K562 (cell line): Measurements from ENCODE around the gene AK4. TPM values are rescaled to one million over a fixed set of nuclear protein-coding genes. Genes with fewer than 3 reads are reported as not detected.

Experiments
- BRCA1 ChIP-seq, 2 experiments: fragments of 450-650 bp in 1 of 2; sonication (generic) in 1 of 2; formaldehyde crosslinking in 1 of 2; IDR thresholded peaks; 2 replicates each; pipeline versions ENCODE4 v1.5.0 to v1.6.1; 2017 to 2020; ENCODE audit warnings: mild to moderate bottlenecking in 1 of 2, missing genetic modification reagents in 1 of 2
- ELF2 ChIP-seq: fragments of 250-450 bp; sonication (Bioruptor Pico); IDR thresholded peaks from 2 replicates; pipeline ENCODE4 v1.5.0; 2021; ENCODE audit warnings: mild to moderate bottlenecking
- ESRRB ChIP-seq: fragments of 250-450 bp; sonication (Bioruptor Pico); IDR thresholded peaks from 2 replicates; pipeline ENCODE4 v1.5.0; 2020; ENCODE audit warnings: mild to moderate bottlenecking, moderate library complexity, borderline replicate concordance
- FOXA3 ChIP-seq, 2 experiments: fragments of 450-650 bp in 1 of 2; sonication (generic) in 1 of 2; formaldehyde crosslinking; IDR thresholded peaks in 1 of 2; conservative IDR thresholded peaks in 1 of 2; 2 replicates each; pipeline versions ENCODE4 v1.4.0 to v1.8.0; 2020 to 2022; ENCODE audit warnings: mild to moderate bottlenecking in 2 of 2, missing genetic modification reagents in 1 of 2
- GATAD2A ChIP-seq: fragments of 450-650 bp; IDR thresholded peaks from 2 replicates; pipeline ENCODE4 v1.6.1; 2017
- HLTF ChIP-seq: fragments of 450-650 bp; IDR thresholded peaks from 2 replicates; pipeline ENCODE4 v1.6.1; 2016
- HMGXB4 ChIP-seq: sonication (generic); formaldehyde crosslinking; IDR thresholded peaks from 2 replicates; pipeline ENCODE4 v1.8.1; 2023; ENCODE audit warnings: mild to moderate bottlenecking, missing genetic modification reagents
- HOXB6 ChIP-seq: fragments of 250-450 bp; sonication (Bioruptor Pico); IDR thresholded peaks from 2 replicates; pipeline ENCODE4 v1.5.1; 2022; ENCODE audit warnings: mild to moderate bottlenecking, borderline replicate concordance
- LARP7 ChIP-seq: fragments of 450-650 bp; IDR thresholded peaks from 2 replicates; pipeline ENCODE4 v1.6.1; 2016
- MAFG ChIP-seq: fragments of 450-650 bp; conservative IDR thresholded peaks from 2 replicates; pipeline ENCODE4 v1.6.1; 2016; ENCODE audit warnings: missing genetic modification characterization, missing compliant biosample characterization
- MYBL2 ChIP-seq, 2 experiments: fragments of 450-650 bp in 1 of 2; sonication (generic) in 1 of 2; formaldehyde crosslinking in 1 of 2; IDR thresholded peaks; 2 replicates each; pipeline versions ENCODE4 v1.6.1 to v1.8.1; 2017 to 2022; ENCODE audit warnings: borderline replicate concordance in 1 of 2, inconsistent platforms in 1 of 2, low read depth in 1 of 2, mild to moderate bottlenecking in 1 of 2, missing genetic modification reagents in 1 of 2, moderate library complexity in 1 of 2
- RERE ChIP-seq: sonication (generic); formaldehyde crosslinking; IDR thresholded peaks from 2 replicates; pipeline ENCODE4 v1.8.0; 2023; ENCODE audit warnings: missing genetic modification reagents, mild to moderate bottlenecking, borderline replicate concordance
- SRSF1 ChIP-seq: fragments of 200-400 bp; formaldehyde crosslinking; IDR thresholded peaks from 2 replicates; pipeline ENCODE4 v1.6.1; 2017; ENCODE audit warnings: mild to moderate bottlenecking, low read depth, low read length, moderate library complexity
- TAF9B ChIP-seq: fragments of 450-650 bp; IDR thresholded peaks from 2 replicates; pipeline ENCODE4 v1.6.1; 2018; ENCODE audit warnings: mild to moderate bottlenecking; ENCODE audit not compliant: partially characterized antibody
- U2AF2 ChIP-seq: fragments of 200-400 bp; formaldehyde crosslinking; optimal IDR thresholded peaks from 2 replicates; pipeline ENCODE3; 2017; ENCODE audit warnings: low read depth, mild to moderate bottlenecking, low read length
- ZNF75A ChIP-seq: fragments of 450-650 bp; formaldehyde crosslinking; IDR thresholded peaks from 2 replicates; pipeline ENCODE4 v1.4.0; 2020; ENCODE audit warnings: mild to moderate bottlenecking
- polyA plus RNA-seq, 8 experiments: library from polyadenylated mRNA; depleted of rRNA in 4 of 8; stranded (reverse) in 5 of 8; unstranded in 3 of 8; fragments of >200 nt; fragmentation: Nextera tagmentation in 2 of 8; fragmentation: Illumina TruSeq in 1 of 8; extraction: Ambion mirVana in 2 of 8; extraction: Trizol in 1 of 8; gene quantifications; 2 replicates each; pipeline versions ENCODE4 v1.2.1 to v1.2.3, GENCODE V29; 2011 to 2014; ENCODE audit warnings: inconsistent platforms in 1 of 8, missing spikeins in 1 of 8
- total RNA-seq, 7 experiments: library from RNA; depleted of rRNA in 6 of 7; stranded (reverse); fragments of >200 nt in 6 of 7; fragmentation: Illumina TruSeq in 2 of 7; extraction: Trizol in 2 of 7; gene quantifications; 2 replicates each; pipeline versions ENCODE4 v1.2.1 to v1.2.3, GENCODE V29; 2011 to 2021; ENCODE audit warnings: low replicate concordance in 1 of 7

AK4 gene
- total and polyA plus RNA-seq, 9 of the 15 experiments (the other 6 are each of a cell fraction or from before 2014, with no cell fraction given), result 10.4 to 96.6 (median 21.5) TPM

GRCh38 chr1:65165269-65165993 is 17.4 kb downstream of the AK4 start (continued):
- TF ChIP-seq RERE (CRISPR knock-in tag), result no peak
- no peak for TF ChIP-seq MAFG (tag)
- no peak; the same call in 1 of the 2 replicates for TF ChIP-seq GATAD2A
- no peak for TF ChIP-seq BRCA1 (IDR thresholded peaks at IDR 0.05)
- TF ChIP-seq BRCA1 (CRISPR knock-in tag; IDR thresholded peaks at IDR 0.05), result no peak
- no peak for TF ChIP-seq SRSF1
- TF ChIP-seq HMGXB4 (CRISPR knock-in tag), result no peak
- no peak for TF ChIP-seq LARP7
- TF ChIP-seq FOXA3 (CRISPR knock-in tag; conservative IDR thresholded peaks at IDR 0.05 in 1 of 2, IDR thresholded peaks at IDR 0.05 in 1 of 2), result no peak
- no peak for TF ChIP-seq ESRRB (CRISPR knock-in tag)
- TF ChIP-seq MYBL2 (IDR thresholded peaks at IDR 0.05; ENCODE audit: low read depth), result no peak
- no peak for TF ChIP-seq MYBL2 (CRISPR knock-in tag; IDR thresholded peaks at IDR 0.05; ENCODE audit: borderline replicate concordance)
- TF ChIP-seq HOXB6, result no peak
- TF ChIP-seq HLTF, result no peak
- no peak for TF ChIP-seq U2AF2
- TF ChIP-seq ELF2 (CRISPR knock-in tag), result no peak
- TF ChIP-seq TAF9B, result no peak
- no peak for TF ChIP-seq ZNF75A (CRISPR knock-in tag)
